GM15510 (cell line): Measurements from ENCODE around the gene ZNF324B.
A peak's percentile ranks its signal among the peaks of the same experiment; 100 is the strongest.

Source experiments
- POLR2A ChIP-seq: IDR thresholded peaks from 3 replicates; pipeline ENCODE4 v1.6.1; 2011; ENCODE audit warnings: borderline replicate concordance; ENCODE audit not compliant: insufficient read length; ENCODE audit errors: extremely low read depth

Gene ZNF324B

GRCh38 chr19:58440556-58440955 is 10.9 kb upstream of the ZNF324B start:
- no peak for TF ChIP-seq POLR2A

GRCh38 chr19:58450856-58451357 is 515 bp upstream of the ZNF324B start:
- no peak for TF ChIP-seq POLR2A

GRCh38 chr19:58453743-58454142 is 2.3 kb downstream of the ZNF324B start:
- TF ChIP-seq POLR2A, result no peak

- TF ChIP-seq POLR2A, result no peak
Observed at GRCh38 chr19:58455306-58455705, 3.9 kb downstream of the ZNF324B start.

- no peak for TF ChIP-seq POLR2A
Observed at GRCh38 chr19:58456111-58456510, 4.7 kb downstream of the ZNF324B start.

GRCh38 chr19:58460039-58460438 is 8.6 kb downstream of the ZNF324B start:
- no peak for TF ChIP-seq POLR2A

- no peak for TF ChIP-seq POLR2A
Observed at GRCh38 chr19:58466089-58466759, 14.8 kb downstream of the ZNF324B start.

- peak; percentile 75 for TF ChIP-seq POLR2A
Observed at GRCh38 chr19:58466760-58467589, 15.6 kb downstream of the ZNF324B start, which contains the start of gene ZNF324. Gene ZNF324 (plus strand): TSS chr19:58467080. CDS start chr19:58469186, 2,106 bp downstream.

GRCh38 chr19:58468216-58468839 is 16.9 kb downstream of the ZNF324B start:
- TF ChIP-seq POLR2A, result no peak

- TF ChIP-seq POLR2A, result no peak
Observed at GRCh38 chr19:58469241-58470013, 18.0 kb downstream of the ZNF324B start.

- no peak for TF ChIP-seq POLR2A
Observed at GRCh38 chr19:58471736-58472135, 20.3 kb downstream of the ZNF324B start.

- TF ChIP-seq POLR2A, result no peak
Observed at GRCh38 chr19:58473775-58474174, 22.4 kb downstream of the ZNF324B start.

GRCh38 chr19:58474291-58474996 is 23.0 kb downstream of the ZNF324B start:
- no peak for TF ChIP-seq POLR2A
